ENCODE results near the gene USP19.

DNA sequence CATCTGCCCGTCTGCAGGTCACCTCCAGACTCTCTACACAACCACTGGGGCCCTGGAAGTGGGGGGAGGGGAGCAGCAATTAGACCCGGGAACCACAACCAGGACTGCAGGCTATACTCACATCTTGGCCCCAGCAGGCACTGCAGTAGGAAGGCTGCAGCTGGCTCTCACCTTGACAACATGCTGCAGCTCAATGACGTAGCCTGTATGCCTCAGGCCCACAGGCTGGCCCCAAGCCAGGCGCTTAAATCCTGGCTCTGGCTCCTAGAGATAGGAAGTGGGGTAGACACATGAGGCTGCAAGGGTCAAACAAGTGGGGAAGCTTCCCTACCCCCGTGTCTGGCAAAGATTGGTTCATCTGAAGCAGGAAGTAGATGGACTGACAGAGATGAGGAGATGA lies 22.2 kb downstream of the USP19 start:
- TF ChIP-seq POLR2A (IDR thresholded peaks at IDR 0.05) (no peak), EP300 (IDR thresholded peaks at IDR 0.05) (no peak)
- TF ChIP-seq, protein P1, sequence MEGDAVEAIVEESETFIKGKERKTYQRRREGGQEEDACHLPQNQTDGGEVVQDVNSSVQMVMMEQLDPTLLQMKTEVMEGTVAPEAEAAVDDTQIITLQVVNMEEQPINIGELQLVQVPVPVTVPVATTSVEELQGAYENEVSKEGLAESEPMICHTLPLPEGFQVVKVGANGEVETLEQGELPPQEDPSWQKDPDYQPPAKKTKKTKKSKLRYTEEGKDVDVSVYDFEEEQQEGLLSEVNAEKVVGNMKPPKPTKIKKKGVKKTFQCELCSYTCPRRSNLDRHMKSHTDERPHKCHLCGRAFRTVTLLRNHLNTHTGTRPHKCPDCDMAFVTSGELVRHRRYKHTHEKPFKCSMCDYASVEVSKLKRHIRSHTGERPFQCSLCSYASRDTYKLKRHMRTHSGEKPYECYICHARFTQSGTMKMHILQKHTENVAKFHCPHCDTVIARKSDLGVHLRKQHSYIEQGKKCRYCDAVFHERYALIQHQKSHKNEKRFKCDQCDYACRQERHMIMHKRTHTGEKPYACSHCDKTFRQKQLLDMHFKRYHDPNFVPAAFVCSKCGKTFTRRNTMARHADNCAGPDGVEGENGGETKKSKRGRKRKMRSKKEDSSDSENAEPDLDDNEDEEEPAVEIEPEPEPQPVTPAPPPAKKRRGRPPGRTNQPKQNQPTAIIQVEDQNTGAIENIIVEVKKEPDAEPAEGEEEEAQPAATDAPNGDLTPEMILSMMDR (IDR thresholded peaks at IDR 0.05) = no peak
